ENCODE results near the gene DDX19B. TPM values are rescaled to one million over a fixed set of nuclear protein-coding genes. Genes with fewer than 3 reads are reported as not detected.

Gene DDX19B
- total and polyA plus RNA-seq, 9 of the 15 experiments (the other 6 are each of a cell fraction or from before 2014, with no cell fraction given), result 7.0 to 32.9 (median 19.3) TPM

DNA sequence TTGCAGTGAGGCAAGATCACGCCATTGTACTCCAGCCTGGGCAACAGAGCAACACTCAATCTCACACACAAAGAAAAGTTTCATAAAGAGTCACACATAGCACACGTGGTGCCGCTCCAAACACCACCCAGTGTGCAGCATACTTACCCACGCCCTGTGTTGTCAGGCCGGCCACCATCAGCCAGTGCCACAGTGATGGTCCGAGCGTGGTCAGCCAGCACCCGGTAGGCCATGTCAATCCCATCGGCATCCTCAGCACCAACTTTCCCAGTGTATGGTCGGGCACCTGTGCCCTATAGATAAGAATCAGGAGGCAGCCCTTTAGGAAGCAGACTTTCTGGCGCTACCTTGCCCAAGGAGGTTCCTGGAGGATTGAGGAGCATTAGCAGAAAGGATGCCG, 29.5 kb upstream of the DDX19B start (continued):
- no peak for TF ChIP-seq ZNF407 (IDR thresholded peaks at IDR 0.05; ENCODE audit: low read depth)
- TF ChIP-seq ZBTB8A (IDR thresholded peaks at IDR 0.05; ENCODE audit: partially characterized antibody), result no peak
- no peak for TF ChIP-seq PCBP1 (IDR thresholded peaks at IDR 0.05; ENCODE audit: low read depth, low read length, poor library complexity, severe bottlenecking)

Measured in K562 (cell line).